22Rv1 (cell line): Measurements from ENCODE around the gene SPOCK1.

ENCODE experiments used
- CTCF ChIP-seq: fragments of 450-650 bp; IDR thresholded peaks from 2 replicates; pipeline ENCODE4 v1.5.1; 2017; ENCODE audit warnings: mild to moderate bottlenecking
- ZFX ChIP-seq: fragments of 450-650 bp; IDR thresholded peaks from 2 replicates; pipeline ENCODE4 v1.6.1; 2017; ENCODE audit warnings: antibody characterized with exemption, borderline replicate concordance

DNA sequence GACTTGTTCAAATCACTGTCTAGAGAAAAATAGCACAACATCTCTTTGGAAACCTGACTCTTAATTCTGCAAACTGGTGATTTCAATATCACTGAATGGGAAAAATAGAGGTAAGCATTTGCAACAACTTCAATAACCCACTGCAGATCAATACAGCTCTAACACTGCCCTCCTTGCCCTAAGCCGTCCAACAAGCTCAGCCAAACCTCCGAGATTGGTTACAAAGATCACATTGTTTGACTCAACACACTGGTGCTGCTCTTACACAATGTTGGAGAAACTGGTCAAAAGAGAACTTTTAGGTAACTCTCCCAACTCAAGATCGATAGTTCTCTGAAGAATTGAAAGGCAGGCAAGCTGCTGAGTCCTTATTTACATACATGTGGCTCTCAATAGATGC lies 150.4 kb downstream of the SPOCK1 start:
- TF ChIP-seq CTCF (no peak), ZFX (no peak)
